Sigmoid colon (tissue), 7 donors: Measurements from ENCODE around the gene SLIT1. TPM values are rescaled to one million over a fixed set of nuclear protein-coding genes. Genes with fewer than 3 reads are reported as not detected.

Experiments
- DNase-seq: peaks from one replicate; pipeline ENCODE4 v3.0.0-alpha.2; 2019
- H3K27ac ChIP-seq, 4 donors: fragments of 200-600 bp; sonication (generic); one replicate each; pipeline ENCODE4 v1.5.1; 2016 to 2019; ENCODE audit warnings: mild to moderate bottlenecking in 1 of 4
- H3K27me3 ChIP-seq, 3 donors: fragments of 200-600 bp; sonication (generic); one replicate each; pipeline ENCODE4 v1.5.1; 2019; ENCODE audit warnings: mild to moderate bottlenecking in 1 of 3
- H3K36me3 ChIP-seq, 4 donors: fragments of 200-600 bp; sonication (generic); one replicate each; pipeline ENCODE4 v1.5.1; 2016 to 2019
- H3K4me1 ChIP-seq, 4 donors: fragments of 200-600 bp; sonication (generic); one replicate each; pipeline ENCODE4 v1.5.1; 2017 to 2019
- H3K4me3 ChIP-seq, 4 donors: fragments of 200-600 bp; sonication (generic); one replicate each; pipeline ENCODE4 v1.5.1; 2017 to 2019; ENCODE audit warnings: mild to moderate bottlenecking in 2 of 4, moderate library complexity in 1 of 4
- H3K9me3 ChIP-seq, 4 donors: fragments of 200-600 bp in 3 of 4; sonication (generic) in 3 of 4; one replicate each; pipeline versions ENCODE4 v1.5.1 to v1.6.1; 2013 to 2019
- CTCF ChIP-seq, 4 experiments: fragments of 450-650 bp in 3 of 4; fragments of 200-600 bp in 1 of 4; IDR thresholded peaks; one replicate each; pipeline ENCODE4 v1.5.1; 2016 to 2019; ENCODE audit warnings: antibody characterized with exemption in 4 of 4, mild to moderate bottlenecking in 3 of 4, moderate library complexity in 2 of 4
- EP300 ChIP-seq, 4 donors: sonication (generic); formaldehyde crosslinking; IDR thresholded peaks; one replicate each; pipeline ENCODE4 v1.6.1; 2017; ENCODE audit warnings: antibody characterized with exemption in 4 of 4
- POLR2A ChIP-seq, 2 donors: fragments of 450-650 bp; IDR thresholded peaks; one replicate each; pipeline ENCODE4 v1.6.1; 2016; ENCODE audit warnings: antibody characterized with exemption in 2 of 2, mild to moderate bottlenecking in 2 of 2, moderate library complexity in 2 of 2
- POLR2AphosphoS5 ChIP-seq, 4 donors: sonication (generic); formaldehyde crosslinking; IDR thresholded peaks; one replicate each; pipeline ENCODE4 v1.6.1; 2017; ENCODE audit warnings: antibody characterized with exemption in 4 of 4
- WGBS, 2 donors: extraction: QIAGEN DNeasy Blood & Tissue Kit; methylation state at CpG; one replicate each; pipeline ENCODE4 v1.1.7; 2013; 5-methylcytosine and 5-hydroxymethylcytosine counted together
- intact Hi-C: fragments of 100-400 bp; cut with DNase I; formaldehyde crosslinking; loops from one replicate; pipeline ENCODE4 v1.15.1; 2023
- polyA plus RNA-seq, 3 donors: library from polyadenylated mRNA; stranded (reverse); fragments of 200-250 nt; gene quantifications; one replicate each; pipeline ENCODE4 v1.2.3, GENCODE V29; 2013
- total RNA-seq, 4 donors: library from RNA; depleted of rRNA; stranded (reverse); fragments of >200 nt; gene quantifications; one replicate each; pipeline ENCODE4 v1.1.0, GENCODE V29; 2016
- donor health status: healthy with polysubstance abuse.
- donor health status: Bipolar disorder and iron deficiency.
- donor health status: healthy.

Gene SLIT1
- total and polyA plus RNA-seq, 7 donors: under 0.01 to 1.4 (median 0.58) TPM; not detected in 1

DNA sequence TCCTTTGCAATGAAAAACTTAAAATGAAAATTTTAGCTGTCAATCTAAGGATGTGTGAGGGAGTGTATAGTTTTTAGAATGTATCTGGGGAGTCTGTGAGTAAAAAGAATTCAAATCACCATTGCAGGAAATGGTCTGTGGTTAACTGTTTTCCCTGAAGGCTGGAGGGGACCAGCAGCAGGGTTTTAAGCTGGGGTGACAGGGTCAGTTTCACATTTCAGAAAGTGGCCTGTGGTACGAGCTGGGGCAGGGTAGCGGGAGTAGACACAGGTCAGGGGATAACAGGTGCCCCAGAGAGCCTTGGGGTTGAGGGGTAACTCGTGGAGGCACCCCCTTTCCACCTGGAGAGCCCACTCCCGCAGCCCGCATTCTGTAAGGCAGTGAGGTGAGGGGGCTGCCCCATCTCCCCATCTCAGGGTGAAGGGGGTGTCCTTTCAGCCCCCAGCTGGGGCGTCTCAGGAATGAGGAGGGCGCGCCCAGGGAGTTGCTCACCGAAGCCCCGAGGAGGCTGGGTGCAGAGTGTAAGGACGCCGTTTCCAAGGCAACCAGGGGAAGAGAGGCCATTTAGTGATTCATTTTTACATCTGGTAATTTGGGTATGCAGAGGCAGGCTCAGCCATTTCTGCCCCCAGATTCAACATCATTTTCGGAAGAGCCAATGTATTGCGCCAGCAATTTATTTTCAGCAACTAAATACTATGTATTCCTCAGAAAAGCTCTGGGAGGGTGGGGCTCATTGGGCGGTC, 168.9 kb downstream of the SLIT1 start:
- no peak for DNase-seq
- 68 to 80% methylated on average over 15 of the region's 15 CpGs for WGBS, 2 donors
- Histone ChIP-seq H3K4me1 (peaks cover 0 to 19% (median 17%) of the 10 kb centered on the region in 4 donors), H3K36me3 (no peaks in the 10 kb centered on the region), H3K9me3 (no peaks in the 10 kb centered on the region), H3K27ac (no peak overlapping the region), H3K27me3 (no peaks in the 10 kb centered on the region), H3K4me3 (no peak overlapping the region)
- TF ChIP-seq POLR2AphosphoS5 (IDR thresholded peaks at IDR 0.05) (no peak), EP300 (IDR thresholded peaks at IDR 0.05) (no peak), POLR2A (IDR thresholded peaks at IDR 0.05) (no peak), CTCF (IDR thresholded peaks at IDR 0.05) (no peak)
- intact Hi-C loops: no loop called here

DNA sequence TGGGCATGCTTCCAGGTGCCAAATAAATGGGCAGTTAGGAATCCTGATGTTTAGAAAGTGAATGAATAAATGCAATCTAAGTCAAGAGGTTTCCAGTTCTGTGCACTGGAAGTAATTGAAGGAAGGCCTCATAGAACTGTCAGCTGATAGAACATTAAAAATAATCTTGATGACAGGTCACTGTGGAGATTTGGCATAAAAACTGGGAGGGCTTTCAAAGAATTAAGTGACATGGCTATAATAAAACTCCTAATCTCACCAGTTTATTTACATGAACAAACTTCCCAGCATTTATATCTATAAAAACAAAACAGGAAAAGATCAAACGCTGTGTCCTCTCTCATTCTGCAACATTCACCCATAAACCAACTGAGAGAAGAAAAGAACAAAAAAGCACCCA, 170.5 kb downstream of the SLIT1 start:
- no peak overlapping the region for H3K27ac ChIP-seq
- no peaks in the 10 kb centered on the region for H3K9me3 ChIP-seq
- 18 to 58% methylated on average over 1 of the region's 1 CpG for WGBS, 2 donors
- no peak overlapping the region for H3K4me3 ChIP-seq
- no peaks in the 10 kb centered on the region for H3K36me3 ChIP-seq
- H3K27me3 ChIP-seq: no peaks in the 10 kb centered on the region
- DNase-seq: no peak
- TF ChIP-seq POLR2A (IDR thresholded peaks at IDR 0.05): no peak
- no peak for TF ChIP-seq POLR2AphosphoS5 (IDR thresholded peaks at IDR 0.05)
- TF ChIP-seq EP300 (IDR thresholded peaks at IDR 0.05): no peak
- no peak for TF ChIP-seq CTCF (IDR thresholded peaks at IDR 0.05)
- intact Hi-C loops: no loop called here
- H3K4me1 ChIP-seq: peaks cover 0 to 6% (median 2%) of the 10 kb centered on the region in 4 donors

DNA sequence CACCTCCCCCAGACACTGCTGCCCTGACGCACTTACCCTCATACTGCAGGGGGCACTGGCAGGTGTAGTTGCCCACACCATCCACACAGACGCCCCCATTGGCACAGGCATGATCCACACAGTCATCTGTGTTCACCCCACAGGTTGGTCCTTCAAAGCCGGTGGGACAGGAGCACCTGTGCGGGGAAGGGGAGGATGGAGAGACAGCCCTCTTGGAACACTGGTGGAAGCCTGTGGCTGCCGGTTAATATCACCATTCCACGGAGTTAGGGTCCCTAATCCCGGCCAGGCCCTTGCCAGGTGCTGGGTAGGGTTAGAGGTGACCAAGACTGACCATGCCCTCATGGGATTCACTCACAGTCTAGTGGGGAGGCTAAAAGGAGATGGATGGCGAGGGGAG, 171.8 kb downstream of the SLIT1 start:
- Histone ChIP-seq H3K4me3 (no peak overlapping the region), H3K27ac (no peak overlapping the region), H3K36me3 (no peaks in the 10 kb centered on the region), H3K27me3 (no peaks in the 10 kb centered on the region), H3K9me3 (no peaks in the 10 kb centered on the region), H3K4me1 (no peaks in the 10 kb centered on the region)
- TF ChIP-seq CTCF (IDR thresholded peaks at IDR 0.05) (no peak), POLR2AphosphoS5 (IDR thresholded peaks at IDR 0.05) (no peak), EP300 (IDR thresholded peaks at IDR 0.05) (no peak), POLR2A (IDR thresholded peaks at IDR 0.05) (no peak)
- no peak for DNase-seq
- intact Hi-C loops: no loop called here
- 92 to 94% methylated on average over 8 of the region's 8 CpGs for WGBS, 2 donors

GRCh38 chr10:97013568-97013967, 172.2 kb downstream of the SLIT1 start:
- no peaks in the 10 kb centered on the region for H3K4me1 ChIP-seq
- WGBS, 2 donors: 89 to 90% methylated on average over 8 of the region's 8 CpGs
- no peak overlapping the region for H3K27ac ChIP-seq
- TF ChIP-seq EP300 (IDR thresholded peaks at IDR 0.05): no peak
- TF ChIP-seq POLR2AphosphoS5 (IDR thresholded peaks at IDR 0.05): no peak
- no peak for TF ChIP-seq POLR2A (IDR thresholded peaks at IDR 0.05)
- TF ChIP-seq CTCF (IDR thresholded peaks at IDR 0.05): no peak
- H3K36me3 ChIP-seq: no peaks in the 10 kb centered on the region
- H3K4me3 ChIP-seq: no peak overlapping the region
- DNase-seq: no peak
- H3K9me3 ChIP-seq: no peaks in the 10 kb centered on the region
- intact Hi-C loops: no loop called here
- H3K27me3 ChIP-seq: no peaks in the 10 kb centered on the region

DNA sequence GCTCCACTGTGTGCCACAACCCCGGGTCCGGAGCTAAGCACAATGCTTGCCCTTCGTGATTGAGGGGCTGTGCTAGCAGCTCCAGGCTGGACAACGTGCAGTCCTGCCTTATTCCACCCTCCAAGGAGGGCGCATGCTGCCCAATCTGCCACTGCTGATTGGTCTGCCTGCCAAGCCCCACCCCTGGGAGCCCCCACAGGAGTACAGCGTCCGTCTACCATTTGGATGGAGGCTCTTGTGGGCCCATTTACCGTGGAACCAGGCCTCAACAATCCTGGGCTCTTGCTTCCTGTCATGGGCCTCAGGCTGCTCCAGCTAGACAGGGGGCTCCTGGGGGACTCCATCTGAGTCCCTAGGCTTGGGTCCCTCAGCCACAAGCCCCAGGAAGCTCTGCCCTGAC, 173.3 kb downstream of the SLIT1 start:
- H3K27ac ChIP-seq: no peak overlapping the region
- no peaks in the 10 kb centered on the region for H3K36me3 ChIP-seq
- WGBS, 2 donors: 91 to 95% methylated on average over 8 of the region's 8 CpGs
- H3K27me3 ChIP-seq: no peaks in the 10 kb centered on the region
- DNase-seq: no peak
- H3K9me3 ChIP-seq: peaks cover 0 to 1% (median 0%) of the 10 kb centered on the region in 4 donors
- H3K4me3 ChIP-seq: no peak overlapping the region
- TF ChIP-seq EP300 (IDR thresholded peaks at IDR 0.05): no peak
- no peak for TF ChIP-seq POLR2AphosphoS5 (IDR thresholded peaks at IDR 0.05)
- TF ChIP-seq CTCF (IDR thresholded peaks at IDR 0.05): no peak
- no peak for TF ChIP-seq POLR2A (IDR thresholded peaks at IDR 0.05)
- intact Hi-C loops: no loop called here
- H3K4me1 ChIP-seq: no peaks in the 10 kb centered on the region
